GM19239 (cell line): ENCODE data around the gene SPAG6.
"Not testable (repeated sequence)": the region's sequence is repeated elsewhere in the genome, so short reads cannot be mapped to it uniquely, and the experiment has no call there.

Source experiments
- DNase-seq: peaks from one replicate; pipeline ENCODE4 v3.0.0; 2011; ENCODE audit warnings: low spot score; ENCODE audit not compliant: insufficient read length
- FAIRE-seq: peaks from 2 replicates; lab custom pipeline; 2011; peaks lifted over from hg19 to GRCh38; lab: Jason Lieb, UNC

The SPAG6 gene

DNA sequence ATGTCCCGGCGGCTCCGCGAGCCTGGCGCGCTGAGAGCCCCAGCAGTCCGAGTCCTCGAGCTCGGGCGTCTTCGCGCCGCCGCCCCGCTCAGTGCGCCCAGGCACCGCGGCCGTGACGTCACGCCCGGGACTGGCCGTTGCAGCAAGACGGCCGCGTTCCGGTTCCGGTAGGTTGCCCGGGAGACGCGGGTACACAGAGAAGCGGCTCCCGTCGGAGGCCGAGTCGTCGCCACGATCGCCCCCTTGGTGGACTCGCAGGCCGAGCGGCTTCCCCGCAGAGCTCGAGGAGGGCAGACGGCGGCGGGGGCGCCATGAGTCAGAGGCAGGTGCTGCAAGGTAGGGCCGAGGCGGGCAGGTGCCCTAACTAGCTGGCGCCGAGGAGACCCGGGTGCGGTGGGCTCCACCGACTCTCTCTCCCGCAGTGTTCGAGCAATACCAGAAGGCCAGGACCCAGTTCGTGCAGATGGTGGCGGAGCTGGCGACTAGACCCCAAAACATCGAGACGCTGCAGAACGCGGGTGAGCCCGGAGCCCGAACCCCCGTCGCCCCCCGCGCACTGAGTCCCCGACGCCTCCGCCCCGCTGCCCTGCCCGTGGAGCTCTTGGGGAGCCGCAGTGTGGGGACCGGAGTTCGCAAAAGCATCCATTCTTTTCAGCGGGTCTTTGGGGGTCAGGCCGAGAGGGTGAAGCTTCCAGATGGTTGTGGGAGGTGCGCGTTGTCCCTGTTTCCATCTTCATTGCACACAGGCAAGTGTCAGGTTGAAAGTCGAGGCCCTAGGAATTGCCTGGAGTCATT lies at the start of gene SPAG6:
Gene SPAG6 (plus strand): TSS at position 196 of the 795 bp plus-strand sequence. CDS start 116 bp downstream, at position 312.
- peak; percentile 4 for FAIRE-seq
- DNase-seq, result no peak

- no peak for DNase-seq
- no peak for FAIRE-seq
Observed at GRCh38 chr10:22301193-22301592, 44.1 kb upstream of the SPAG6 start.

DNA sequence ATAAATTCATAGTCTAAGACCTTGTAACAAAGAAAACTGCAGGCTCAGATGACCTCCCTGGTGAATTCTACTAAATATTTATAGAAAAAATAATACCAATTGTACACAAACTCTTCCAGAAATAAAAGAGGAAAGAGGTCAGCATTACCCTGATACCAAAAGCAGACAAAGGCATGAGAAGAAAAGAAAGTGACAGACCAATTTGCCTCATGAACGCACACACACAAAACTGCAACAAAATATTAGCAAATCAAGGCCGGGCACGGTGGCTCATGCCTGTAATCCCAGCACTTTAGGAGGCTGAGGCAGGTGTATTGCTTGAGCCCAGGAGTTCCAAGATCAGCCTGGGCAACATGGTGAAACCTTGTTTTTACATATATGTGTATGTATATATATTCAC lies 41.8 kb upstream of the SPAG6 start:
- no peak for FAIRE-seq
- no peak for DNase-seq

GRCh38 chr10:22305721-22306120 lies 39.6 kb upstream of the SPAG6 start:
- no peak for DNase-seq
- peak; percentile 33 for FAIRE-seq

DNA sequence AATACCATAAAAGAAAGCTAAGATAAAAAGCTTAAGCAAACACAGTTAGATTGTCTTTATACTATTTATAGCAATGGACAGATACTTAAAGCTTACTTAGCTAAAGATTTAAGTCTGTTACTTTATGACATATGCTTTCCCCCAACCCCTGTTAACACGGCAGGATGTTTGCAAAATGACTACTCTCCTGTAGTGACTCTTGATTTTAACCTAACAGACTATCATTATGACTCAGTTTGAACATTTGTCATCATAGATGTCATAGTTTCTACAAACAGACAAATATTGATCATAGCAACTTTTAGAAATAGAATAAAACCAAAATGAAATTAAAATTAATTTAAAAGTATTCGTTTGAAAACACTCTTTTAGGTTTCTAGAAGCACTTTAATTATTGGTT lies 36.9 kb upstream of the SPAG6 start:
- FAIRE-seq (peak; percentile 82), DNase-seq (no peak)

GRCh38 chr10:22309180-22310000 lies 35.9 kb upstream of the SPAG6 start:
- DNase-seq, result no peak
- no peak for FAIRE-seq

- not testable (repeated sequence) for FAIRE-seq, DNase-seq
Observed at GRCh38 chr10:22310012-22310411, 35.3 kb upstream of the SPAG6 start.

DNA sequence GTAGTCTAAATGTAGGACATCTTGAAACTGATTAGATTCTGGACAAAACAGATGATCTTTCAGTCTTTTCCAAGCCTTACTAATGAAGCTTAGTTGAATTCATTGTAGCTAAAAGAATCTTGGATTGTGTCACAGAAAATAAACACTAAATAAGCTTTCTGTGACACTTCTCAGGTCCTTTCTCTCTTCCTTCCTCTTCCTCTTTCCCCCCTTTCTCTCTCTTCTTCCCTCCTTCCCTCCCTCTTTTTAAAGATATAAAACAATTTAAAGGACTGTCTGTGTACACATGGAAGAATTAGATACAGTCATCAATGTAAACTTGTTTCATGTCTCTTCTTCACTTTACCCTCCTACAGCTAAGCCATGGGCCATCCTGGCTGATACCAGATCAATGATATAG lies 34.4 kb upstream of the SPAG6 start:
- FAIRE-seq, result no peak

DNA sequence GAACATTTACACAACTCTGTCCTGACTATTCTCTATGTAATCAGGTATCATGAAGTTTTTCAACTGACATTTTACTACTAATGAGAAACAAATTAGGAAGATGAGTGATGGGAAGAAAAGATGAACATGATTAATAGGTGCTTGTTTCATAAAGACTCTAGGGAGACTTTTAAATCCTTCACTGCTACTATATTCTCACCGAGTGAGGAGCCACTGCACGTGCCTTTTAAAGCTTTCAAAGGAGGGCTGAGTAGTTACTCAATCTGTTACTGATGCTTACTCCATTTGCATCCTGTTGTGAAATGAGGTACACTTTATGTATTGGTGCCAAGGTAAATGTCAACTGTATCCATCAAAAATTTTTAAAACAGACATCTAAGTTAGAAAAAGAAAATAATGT lies 30.4 kb upstream of the SPAG6 start:
- FAIRE-seq (peak; percentile 85), DNase-seq (no peak)

More for the DNA sequence above, 34.4 kb upstream of the SPAG6 start:
- DNase-seq, result no peak

DNA sequence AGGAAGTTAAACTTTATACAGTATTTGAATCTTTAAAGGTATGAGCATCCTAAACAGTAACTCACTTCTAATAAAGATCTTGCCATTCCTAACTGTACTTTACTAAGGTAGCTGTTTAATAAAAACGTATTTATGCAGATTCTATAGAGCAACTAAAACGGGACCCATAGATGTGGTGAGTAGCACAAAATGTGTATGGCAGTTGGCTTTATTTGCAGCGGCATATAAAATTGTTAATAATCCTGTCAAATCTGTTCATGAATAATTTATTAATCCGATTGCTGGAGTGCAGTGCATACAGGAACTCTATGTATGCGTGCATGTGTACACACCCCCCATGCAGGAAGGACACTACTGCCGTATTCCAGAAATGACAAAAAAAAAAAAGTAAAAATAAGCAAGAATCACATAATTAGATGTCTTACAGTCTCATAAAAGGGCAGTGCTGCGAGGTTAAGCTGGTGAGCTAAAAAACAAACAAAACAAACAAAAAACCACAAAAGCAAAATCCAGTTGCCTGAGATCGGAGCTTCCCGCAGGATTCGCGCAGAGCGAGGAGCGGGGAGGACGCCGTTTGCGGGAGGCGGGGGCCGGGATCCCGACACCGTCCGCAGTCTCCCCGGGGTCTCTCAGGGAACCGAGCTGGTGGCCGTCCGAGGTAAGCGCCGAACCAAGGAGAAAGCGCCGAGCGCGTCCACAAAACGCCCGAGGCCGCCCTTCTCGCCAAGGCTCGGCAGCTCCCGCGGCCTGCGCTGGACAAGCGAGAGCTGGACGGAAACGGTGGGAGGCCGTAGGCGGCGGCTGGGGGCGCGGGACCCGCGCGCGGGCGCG lies 29.6 kb upstream of the SPAG6 start:
- DNase-seq (no peak), FAIRE-seq (peak; percentile 45)

DNA sequence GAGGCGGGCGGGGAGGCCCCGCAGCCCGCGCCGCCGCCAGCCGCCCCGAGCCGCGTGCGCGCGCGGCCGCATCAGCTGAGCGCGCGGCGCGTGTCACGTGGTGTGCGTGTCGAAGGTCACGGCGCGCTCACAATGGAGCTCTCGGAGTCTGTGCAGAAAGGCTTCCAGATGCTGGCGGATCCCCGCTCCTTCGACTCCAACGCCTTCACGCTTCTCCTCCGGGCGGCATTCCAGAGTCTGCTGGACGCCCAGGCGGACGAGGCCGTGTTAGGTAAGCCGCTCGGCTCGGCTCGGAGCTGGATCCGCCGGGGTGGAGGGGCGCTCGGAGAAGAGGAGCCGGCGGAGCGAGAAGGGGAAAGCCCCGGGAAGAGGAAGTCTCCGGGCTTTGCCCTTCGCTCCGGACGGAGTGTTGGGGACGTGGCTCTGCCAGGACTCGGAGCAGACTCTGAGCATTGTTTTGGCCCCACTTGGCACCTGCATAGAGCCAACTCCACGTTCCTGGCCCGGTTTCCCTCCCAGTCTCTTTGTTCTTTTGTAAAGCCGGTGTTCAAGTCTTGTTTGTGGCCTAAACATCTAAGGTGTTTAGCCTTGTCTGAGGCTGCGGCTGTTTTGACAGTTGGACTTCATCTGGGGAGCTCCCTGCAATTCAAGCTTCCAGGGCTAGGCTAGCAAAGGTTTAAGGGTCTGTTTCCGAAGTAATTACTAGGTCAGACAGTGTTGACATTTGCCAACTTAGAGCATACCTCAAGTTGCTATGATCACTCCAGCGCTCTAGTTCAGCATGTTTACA lies 28.8 kb upstream of the SPAG6 start, which contains the start of gene COMMD3:
Gene COMMD3 (plus strand): TSS at position 103 of the 790 bp plus-strand sequence. CDS start 30 bp downstream, at position 133.
- FAIRE-seq, result peak; percentile 45
- DNase-seq, result peak; percentile 70

- DNase-seq, result no peak
- FAIRE-seq, result peak; percentile 94
Observed at GRCh38 chr10:22317076-22317370, 28.3 kb upstream of the SPAG6 start.

- DNase-seq, result no peak
- peak; percentile 70 for FAIRE-seq
Observed at GRCh38 chr10:22317771-22318565, 27.3 kb upstream of the SPAG6 start.

GRCh38 chr10:22318772-22319171 lies 26.5 kb upstream of the SPAG6 start:
- DNase-seq, result no peak
- no peak for FAIRE-seq

DNA sequence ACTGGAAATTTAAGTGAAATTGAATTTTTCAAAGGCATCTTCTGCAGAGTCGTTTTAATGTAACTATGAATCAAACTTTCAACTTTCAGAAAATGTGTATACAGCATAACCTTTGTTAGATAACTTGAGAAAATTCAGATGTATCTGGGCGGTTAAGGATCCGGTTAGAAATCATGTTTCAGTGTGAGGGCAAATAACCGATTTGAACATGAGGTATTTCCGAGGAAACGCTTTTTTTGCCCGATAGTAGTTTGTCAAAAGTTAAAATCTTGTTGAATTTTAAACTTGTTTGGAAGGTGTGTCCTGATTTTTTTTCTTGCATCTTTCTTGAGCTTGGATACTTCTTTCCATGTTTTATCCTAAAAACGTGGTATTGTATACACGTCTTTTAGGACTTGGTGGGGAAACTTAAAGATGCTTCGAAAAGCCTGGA lies 25.7 kb upstream of the SPAG6 start:
- no peak for DNase-seq
- no peak for FAIRE-seq

- DNase-seq (no peak), FAIRE-seq (peak; percentile 84)
Observed at GRCh38 chr10:22319980-22320558, 25.2 kb upstream of the SPAG6 start.

DNA sequence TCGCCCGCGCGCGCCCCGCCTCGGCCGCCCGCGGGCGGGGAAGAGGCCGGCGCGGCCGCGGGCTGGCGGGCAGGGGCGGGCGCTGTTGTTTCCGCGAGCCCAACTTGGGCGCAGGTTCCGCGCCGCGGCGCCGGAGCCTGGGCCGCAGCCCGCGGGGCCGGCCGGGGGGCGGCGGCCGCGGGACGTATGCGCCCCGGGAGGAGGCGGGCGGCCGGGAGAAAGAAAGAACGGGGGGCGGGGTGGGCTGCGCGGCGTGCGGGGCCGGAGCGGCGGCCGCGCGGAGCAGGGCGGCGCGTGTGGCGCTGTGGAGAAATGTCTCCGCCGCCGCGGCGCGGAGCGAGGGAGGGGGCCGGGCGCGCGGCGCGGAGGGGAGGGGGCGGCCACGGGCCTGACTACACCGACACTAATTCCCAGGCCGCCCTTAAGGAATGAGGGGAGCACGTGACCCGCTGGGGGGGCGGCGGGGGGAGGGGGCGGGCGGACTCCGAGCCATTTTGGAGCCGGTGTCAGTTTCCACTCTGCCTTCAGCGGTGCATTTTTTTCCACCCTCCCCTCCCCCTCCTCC lies 24.6 kb upstream of the SPAG6 start, which contains the start of gene BMI1:
Gene BMI1 (plus strand): TSS at position 509 of the 565 bp plus-strand sequence. CDS start 5,351 bp downstream, outside the sequence.
- DNase-seq (peak; percentile 73), FAIRE-seq (no peak)
